Measurements from ENCODE around the gene CTNNBL1.

DNA sequence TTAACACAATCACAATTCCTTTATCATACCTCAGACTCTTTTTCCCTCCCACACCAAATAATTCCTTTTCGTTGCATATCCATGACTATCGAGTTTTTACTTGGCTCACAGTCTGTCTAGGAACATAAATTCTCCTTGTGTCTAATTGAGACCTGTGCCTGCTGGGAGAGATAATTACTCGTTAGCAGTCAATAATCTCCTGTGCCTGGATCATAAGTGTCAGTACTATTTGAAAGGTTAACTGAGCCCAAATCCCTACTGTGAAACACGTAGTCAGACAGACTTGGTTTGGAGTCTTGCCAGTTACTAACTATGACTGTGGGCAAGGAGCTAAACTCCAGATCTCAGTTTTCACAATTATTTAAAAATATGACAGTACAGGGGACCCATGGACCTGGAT, 5.7 kb upstream of the CTNNBL1 start:
- TF ChIP-seq, protein P1, sequence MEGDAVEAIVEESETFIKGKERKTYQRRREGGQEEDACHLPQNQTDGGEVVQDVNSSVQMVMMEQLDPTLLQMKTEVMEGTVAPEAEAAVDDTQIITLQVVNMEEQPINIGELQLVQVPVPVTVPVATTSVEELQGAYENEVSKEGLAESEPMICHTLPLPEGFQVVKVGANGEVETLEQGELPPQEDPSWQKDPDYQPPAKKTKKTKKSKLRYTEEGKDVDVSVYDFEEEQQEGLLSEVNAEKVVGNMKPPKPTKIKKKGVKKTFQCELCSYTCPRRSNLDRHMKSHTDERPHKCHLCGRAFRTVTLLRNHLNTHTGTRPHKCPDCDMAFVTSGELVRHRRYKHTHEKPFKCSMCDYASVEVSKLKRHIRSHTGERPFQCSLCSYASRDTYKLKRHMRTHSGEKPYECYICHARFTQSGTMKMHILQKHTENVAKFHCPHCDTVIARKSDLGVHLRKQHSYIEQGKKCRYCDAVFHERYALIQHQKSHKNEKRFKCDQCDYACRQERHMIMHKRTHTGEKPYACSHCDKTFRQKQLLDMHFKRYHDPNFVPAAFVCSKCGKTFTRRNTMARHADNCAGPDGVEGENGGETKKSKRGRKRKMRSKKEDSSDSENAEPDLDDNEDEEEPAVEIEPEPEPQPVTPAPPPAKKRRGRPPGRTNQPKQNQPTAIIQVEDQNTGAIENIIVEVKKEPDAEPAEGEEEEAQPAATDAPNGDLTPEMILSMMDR (conservative IDR thresholded peaks at IDR 0.05; ENCODE audit: low read depth in 2 of 2) = no peak
- TF ChIP-seq EZH2 (IDR thresholded peaks at IDR 0.05; ENCODE audit: low read depth, unreplicated experiment) = no peak
- TF ChIP-seq JUNB (IDR thresholded peaks at IDR 0.05; ENCODE audit: unreplicated experiment) = no peak
- TF ChIP-seq POLR2AphosphoS5 (IDR thresholded peaks at IDR 0.05; ENCODE audit: low read depth) = no peak
- TF ChIP-seq EZH2phosphoT487 (IDR thresholded peaks at IDR 0.05; ENCODE audit: unreplicated experiment) = no peak
- no peak for TF ChIP-seq ZNF114 (CRISPR knock-in tag; IDR thresholded peaks at IDR 0.05)
- TF ChIP-seq CREB1 (CRISPR knock-in tag; IDR thresholded peaks at IDR 0.05; ENCODE audit: low read depth) = no peak
- TF ChIP-seq, protein P2, sequence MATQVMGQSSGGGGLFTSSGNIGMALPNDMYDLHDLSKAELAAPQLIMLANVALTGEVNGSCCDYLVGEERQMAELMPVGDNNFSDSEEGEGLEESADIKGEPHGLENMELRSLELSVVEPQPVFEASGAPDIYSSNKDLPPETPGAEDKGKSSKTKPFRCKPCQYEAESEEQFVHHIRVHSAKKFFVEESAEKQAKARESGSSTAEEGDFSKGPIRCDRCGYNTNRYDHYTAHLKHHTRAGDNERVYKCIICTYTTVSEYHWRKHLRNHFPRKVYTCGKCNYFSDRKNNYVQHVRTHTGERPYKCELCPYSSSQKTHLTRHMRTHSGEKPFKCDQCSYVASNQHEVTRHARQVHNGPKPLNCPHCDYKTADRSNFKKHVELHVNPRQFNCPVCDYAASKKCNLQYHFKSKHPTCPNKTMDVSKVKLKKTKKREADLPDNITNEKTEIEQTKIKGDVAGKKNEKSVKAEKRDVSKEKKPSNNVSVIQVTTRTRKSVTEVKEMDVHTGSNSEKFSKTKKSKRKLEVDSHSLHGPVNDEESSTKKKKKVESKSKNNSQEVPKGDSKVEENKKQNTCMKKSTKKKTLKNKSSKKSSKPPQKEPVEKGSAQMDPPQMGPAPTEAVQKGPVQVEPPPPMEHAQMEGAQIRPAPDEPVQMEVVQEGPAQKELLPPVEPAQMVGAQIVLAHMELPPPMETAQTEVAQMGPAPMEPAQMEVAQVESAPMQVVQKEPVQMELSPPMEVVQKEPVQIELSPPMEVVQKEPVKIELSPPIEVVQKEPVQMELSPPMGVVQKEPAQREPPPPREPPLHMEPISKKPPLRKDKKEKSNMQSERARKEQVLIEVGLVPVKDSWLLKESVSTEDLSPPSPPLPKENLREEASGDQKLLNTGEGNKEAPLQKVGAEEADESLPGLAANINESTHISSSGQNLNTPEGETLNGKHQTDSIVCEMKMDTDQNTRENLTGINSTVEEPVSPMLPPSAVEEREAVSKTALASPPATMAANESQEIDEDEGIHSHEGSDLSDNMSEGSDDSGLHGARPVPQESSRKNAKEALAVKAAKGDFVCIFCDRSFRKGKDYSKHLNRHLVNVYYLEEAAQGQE (IDR thresholded peaks at IDR 0.05; ENCODE audit: unreplicated experiment) = no peak
- no peak for TF ChIP-seq STAT1 (IDR thresholded peaks at IDR 0.05; ENCODE audit: unreplicated experiment)
- TF ChIP-seq, protein P3, sequence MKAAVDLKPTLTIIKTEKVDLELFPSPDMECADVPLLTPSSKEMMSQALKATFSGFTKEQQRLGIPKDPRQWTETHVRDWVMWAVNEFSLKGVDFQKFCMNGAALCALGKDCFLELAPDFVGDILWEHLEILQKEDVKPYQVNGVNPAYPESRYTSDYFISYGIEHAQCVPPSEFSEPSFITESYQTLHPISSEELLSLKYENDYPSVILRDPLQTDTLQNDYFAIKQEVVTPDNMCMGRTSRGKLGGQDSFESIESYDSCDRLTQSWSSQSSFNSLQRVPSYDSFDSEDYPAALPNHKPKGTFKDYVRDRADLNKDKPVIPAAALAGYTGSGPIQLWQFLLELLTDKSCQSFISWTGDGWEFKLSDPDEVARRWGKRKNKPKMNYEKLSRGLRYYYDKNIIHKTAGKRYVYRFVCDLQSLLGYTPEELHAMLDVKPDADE (IDR thresholded peaks at IDR 0.05) = no peak
- TF ChIP-seq NANOG (IDR thresholded peaks at IDR 0.05; ENCODE audit: borderline replicate concordance) = no peak
- TF ChIP-seq, protein P4, sequence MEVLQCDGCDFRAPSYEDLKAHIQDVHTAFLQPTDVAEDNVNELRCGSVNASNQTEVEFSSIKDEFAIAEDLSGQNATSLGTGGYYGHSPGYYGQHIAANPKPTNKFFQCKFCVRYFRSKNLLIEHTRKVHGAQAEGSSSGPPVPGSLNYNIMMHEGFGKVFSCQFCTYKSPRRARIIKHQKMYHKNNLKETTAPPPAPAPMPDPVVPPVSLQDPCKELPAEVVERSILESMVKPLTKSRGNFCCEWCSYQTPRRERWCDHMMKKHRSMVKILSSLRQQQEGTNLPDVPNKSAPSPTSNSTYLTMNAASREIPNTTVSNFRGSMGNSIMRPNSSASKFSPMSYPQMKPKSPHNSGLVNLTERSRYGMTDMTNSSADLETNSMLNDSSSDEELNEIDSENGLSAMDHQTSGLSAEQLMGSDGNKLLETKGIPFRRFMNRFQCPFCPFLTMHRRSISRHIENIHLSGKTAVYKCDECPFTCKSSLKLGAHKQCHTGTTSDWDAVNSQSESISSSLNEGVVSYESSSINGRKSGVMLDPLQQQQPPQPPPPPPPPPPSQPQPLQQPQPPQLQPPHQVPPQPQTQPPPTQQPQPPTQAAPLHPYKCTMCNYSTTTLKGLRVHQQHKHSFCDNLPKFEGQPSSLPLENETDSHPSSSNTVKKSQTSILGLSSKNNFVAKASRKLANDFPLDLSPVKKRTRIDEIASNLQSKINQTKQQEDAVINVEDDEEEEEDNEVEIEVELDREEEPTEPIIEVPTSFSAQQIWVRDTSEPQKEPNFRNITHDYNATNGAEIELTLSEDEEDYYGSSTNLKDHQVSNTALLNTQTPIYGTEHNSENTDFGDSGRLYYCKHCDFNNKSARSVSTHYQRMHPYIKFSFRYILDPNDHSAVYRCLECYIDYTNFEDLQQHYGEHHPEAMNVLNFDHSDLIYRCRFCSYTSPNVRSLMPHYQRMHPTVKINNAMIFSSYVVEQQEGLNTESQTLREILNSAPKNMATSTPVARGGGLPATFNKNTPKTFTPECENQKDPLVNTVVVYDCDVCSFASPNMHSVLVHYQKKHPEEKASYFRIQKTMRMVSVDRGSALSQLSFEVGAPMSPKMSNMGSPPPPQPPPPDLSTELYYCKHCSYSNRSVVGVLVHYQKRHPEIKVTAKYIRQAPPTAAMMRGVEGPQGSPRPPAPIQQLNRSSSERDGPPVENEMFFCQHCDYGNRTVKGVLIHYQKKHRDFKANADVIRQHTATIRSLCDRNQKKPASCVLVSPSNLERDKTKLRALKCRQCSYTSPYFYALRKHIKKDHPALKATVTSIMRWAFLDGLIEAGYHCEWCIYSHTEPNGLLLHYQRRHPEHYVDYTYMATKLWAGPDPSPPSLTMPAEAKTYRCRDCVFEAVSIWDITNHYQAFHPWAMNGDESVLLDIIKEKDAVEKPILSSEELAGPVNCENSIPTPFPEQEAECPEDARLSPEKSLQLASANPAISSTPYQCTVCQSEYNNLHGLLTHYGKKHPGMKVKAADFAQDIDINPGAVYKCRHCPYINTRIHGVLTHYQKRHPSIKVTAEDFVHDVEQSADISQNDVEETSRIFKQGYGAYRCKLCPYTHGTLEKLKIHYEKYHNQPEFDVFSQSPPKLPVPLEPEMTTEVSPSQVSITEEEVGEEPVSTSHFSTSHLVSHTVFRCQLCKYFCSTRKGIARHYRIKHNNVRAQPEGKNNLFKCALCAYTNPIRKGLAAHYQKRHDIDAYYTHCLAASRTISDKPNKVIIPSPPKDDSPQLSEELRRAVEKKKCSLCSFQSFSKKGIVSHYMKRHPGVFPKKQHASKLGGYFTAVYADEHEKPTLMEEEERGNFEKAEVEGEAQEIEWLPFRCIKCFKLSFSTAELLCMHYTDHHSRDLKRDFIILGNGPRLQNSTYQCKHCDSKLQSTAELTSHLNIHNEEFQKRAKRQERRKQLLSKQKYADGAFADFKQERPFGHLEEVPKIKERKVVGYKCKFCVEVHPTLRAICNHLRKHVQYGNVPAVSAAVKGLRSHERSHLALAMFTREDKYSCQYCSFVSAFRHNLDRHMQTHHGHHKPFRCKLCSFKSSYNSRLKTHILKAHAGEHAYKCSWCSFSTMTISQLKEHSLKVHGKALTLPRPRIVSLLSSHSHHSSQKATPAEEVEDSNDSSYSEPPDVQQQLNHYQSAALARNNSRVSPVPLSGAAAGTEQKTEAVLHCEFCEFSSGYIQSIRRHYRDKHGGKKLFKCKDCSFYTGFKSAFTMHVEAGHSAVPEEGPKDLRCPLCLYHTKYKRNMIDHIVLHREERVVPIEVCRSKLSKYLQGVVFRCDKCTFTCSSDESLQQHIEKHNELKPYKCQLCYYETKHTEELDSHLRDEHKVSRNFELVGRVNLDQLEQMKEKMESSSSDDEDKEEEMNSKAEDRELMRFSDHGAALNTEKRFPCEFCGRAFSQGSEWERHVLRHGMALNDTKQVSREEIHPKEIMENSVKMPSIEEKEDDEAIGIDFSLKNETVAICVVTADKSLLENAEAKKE (CRISPR knock-in tag; IDR thresholded peaks at IDR 0.05) = no peak

All from GM23338 (cell line).